H1 (cell line): Measurements from ENCODE around the gene SETX. TPM values are rescaled to one million over a fixed set of nuclear protein-coding genes. Genes with fewer than 3 reads are reported as not detected.

ENCODE experiments used
- KDM5A ChIP-seq: fragments of 200-600 bp; IDR thresholded peaks from 2 replicates; pipeline ENCODE4 v1.7.1; 2012; ENCODE audit warnings: mild to moderate bottlenecking, low read length, inconsistent platforms, mixed read lengths
- RBBP5 ChIP-seq: IDR thresholded peaks from 2 replicates; pipeline ENCODE4 v1.7.1; 2012; ENCODE audit warnings: low read depth, mild to moderate bottlenecking, inconsistent platforms, low read length, moderate library complexity, borderline replicate concordance
- polyA plus RNA-seq, 7 experiments: library from polyadenylated mRNA; depleted of rRNA in 3 of 7; stranded (reverse) in 5 of 7; unstranded in 2 of 7; fragments of >200 nt in 5 of 7; fragments of 200-250 nt in 2 of 7; gene quantifications; 1 replicate in 5 of 7; 2 replicates in 1 of 7; 4 replicates in 1 of 7; pipeline versions ENCODE4 v1.2.1 to v1.2.3, GENCODE V29; 2011 to 2013; ENCODE audit warnings: missing spikeins in 2 of 7, mixed read lengths in 2 of 7
- total RNA-seq: library from RNA; stranded (reverse); fragmentation: NEBNext Ultra II Directional; extraction: Animal tissue kit (Norgen Biotek cat#: 25700); gene quantifications from 2 replicates; pipeline ENCODE4 v1.2.1, GENCODE V29; 2021
- TF ChIP-seq, protein P1 (sequence below), 3 experiments: IDR thresholded peaks; 1 replicate in 2 of 3; 2 replicates in 1 of 3; pipeline versions ENCODE4 v1.5.1 to v1.6.1; 2011; ENCODE audit warnings: low read length in 3 of 3, mild to moderate bottlenecking in 3 of 3, inconsistent platforms in 2 of 3, low read depth in 1 of 3, moderate library complexity in 1 of 3; ENCODE audit not compliant: insufficient read depth in 1 of 3; ENCODE audit errors: control extremely low read depth in 1 of 3

SETX gene
- total and polyA plus RNA-seq, 2 of the 8 experiments (the other 6 are each of a cell fraction or from before 2014, with no cell fraction given), result 15.1 to 37.9 TPM

DNA sequence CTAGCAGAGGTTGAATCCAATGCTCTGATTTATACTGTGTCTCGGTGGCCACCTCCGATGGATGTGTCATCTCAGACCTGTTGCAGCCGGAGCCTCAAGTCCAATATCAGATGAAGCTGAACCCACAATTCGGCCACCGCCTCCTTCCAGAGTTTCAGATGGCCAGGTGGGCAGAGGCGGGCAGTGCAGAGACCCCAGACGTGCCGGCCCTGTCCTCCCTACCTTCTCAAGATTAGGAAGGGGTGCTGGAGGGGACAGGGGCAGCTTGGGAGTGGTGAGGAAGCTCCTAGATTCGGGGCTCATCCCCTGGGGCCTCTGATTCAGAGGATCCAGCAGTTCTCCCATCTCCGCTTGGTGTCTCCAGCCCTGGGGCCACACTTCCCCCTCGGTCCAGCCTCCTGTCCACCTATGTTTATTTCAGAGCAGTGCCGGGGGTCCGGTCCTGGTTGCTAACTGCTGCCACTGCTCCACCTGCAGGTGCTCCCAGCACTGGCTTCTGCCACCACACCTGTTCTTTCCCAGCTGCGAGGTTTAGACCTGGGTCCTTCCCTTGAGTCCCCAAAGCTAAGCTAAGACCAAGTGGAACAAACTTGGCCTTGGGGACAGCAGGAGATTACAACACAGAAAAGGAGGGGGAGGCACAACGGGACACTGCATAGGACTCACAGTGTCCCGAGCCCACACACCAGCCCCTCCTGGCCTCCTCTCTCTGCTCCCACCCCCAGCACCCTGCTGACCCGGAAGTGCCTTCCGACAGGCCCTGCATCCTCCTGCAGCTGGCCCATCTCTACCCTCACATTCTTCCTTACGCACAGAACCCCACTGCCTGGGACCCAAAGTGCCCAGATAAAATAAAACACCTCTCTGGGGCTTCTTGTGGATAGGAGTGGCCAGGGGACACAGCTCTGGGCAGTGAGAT is 111.4 kb downstream of the SETX start (continued):
- TF ChIP-seq, protein P1, sequence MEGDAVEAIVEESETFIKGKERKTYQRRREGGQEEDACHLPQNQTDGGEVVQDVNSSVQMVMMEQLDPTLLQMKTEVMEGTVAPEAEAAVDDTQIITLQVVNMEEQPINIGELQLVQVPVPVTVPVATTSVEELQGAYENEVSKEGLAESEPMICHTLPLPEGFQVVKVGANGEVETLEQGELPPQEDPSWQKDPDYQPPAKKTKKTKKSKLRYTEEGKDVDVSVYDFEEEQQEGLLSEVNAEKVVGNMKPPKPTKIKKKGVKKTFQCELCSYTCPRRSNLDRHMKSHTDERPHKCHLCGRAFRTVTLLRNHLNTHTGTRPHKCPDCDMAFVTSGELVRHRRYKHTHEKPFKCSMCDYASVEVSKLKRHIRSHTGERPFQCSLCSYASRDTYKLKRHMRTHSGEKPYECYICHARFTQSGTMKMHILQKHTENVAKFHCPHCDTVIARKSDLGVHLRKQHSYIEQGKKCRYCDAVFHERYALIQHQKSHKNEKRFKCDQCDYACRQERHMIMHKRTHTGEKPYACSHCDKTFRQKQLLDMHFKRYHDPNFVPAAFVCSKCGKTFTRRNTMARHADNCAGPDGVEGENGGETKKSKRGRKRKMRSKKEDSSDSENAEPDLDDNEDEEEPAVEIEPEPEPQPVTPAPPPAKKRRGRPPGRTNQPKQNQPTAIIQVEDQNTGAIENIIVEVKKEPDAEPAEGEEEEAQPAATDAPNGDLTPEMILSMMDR (IDR thresholded peaks at IDR 0.05; ENCODE audit: control extremely low read depth in 1 of 3, insufficient read depth in 1 of 3, low read depth in 1 of 3, low read length in 3 of 3), result peak in 2 of 3 experiments; percentile 36 to 47; a peak in 3 of 4 replicates
- no peak for TF ChIP-seq KDM5A
- no peak for TF ChIP-seq RBBP5
